Omental fat pad (tissue), 4 donors: ENCODE results near the gene BABAM2. TPM values are rescaled to one million over a fixed set of nuclear protein-coding genes. Genes with fewer than 3 reads are reported as not detected.

ENCODE experiments used
- ATAC-seq: fragments of 150-250 bp; one replicate; pipeline ENCODE4 v1.9.1; 2016; ENCODE audit warnings: mild to moderate bottlenecking, moderate library complexity; ENCODE audit not compliant: low FRiP score
- DNase-seq: peaks from one replicate; pipeline ENCODE4 v3.0.0-alpha.2; 2019; ENCODE audit warnings: low spot score
- CTCF ChIP-seq, 3 donors: fragments of 450-650 bp; IDR thresholded peaks; one replicate each; pipeline ENCODE4 v1.5.1; 2016 to 2017; ENCODE audit warnings: antibody characterized with exemption in 3 of 3, mild to moderate bottlenecking in 3 of 3, moderate library complexity in 2 of 3
- total RNA-seq, 4 donors: library from RNA; depleted of rRNA; stranded (reverse); fragments of >200 nt; gene quantifications; one replicate each; pipeline ENCODE4 v1.1.0, GENCODE V29; 2016

Gene BABAM2
- total RNA-seq, 4 donors from 2014 or later = 29.2 to 41.0 (median 36.5) TPM

GRCh38 chr2:28034696-28035095, 144.2 kb downstream of the BABAM2 start:
- TF ChIP-seq CTCF (IDR thresholded peaks at IDR 0.05) = no peak
- no peak for DNase-seq
- no peak for ATAC-seq

- no peak for ATAC-seq
- no peak for DNase-seq
- TF ChIP-seq CTCF (IDR thresholded peaks at IDR 0.05) = no peak
These were observed 144.7 kb downstream of the BABAM2 start for GRCh38 chr2:28035163-28035690.

- no peak for TF ChIP-seq CTCF (IDR thresholded peaks at IDR 0.05)
- DNase-seq (no peak), ATAC-seq (no peak)
These were observed 145.3 kb downstream of the BABAM2 start for GRCh38 chr2:28035816-28036215.

- no peak for ATAC-seq
These were observed 145.8 kb downstream of the BABAM2 start for GRCh38 chr2:28036307-28036706.

GRCh38 chr2:28038722-28039121, 148.2 kb downstream of the BABAM2 start:
- no peak for ATAC-seq
- DNase-seq = no peak
- TF ChIP-seq CTCF (IDR thresholded peaks at IDR 0.05) = no peak

More at GRCh38 chr2:28036307-28036706, 145.8 kb downstream of the BABAM2 start:
- no peak for TF ChIP-seq CTCF (IDR thresholded peaks at IDR 0.05)
- DNase-seq = no peak

- no peak for DNase-seq
- TF ChIP-seq CTCF (IDR thresholded peaks at IDR 0.05) = no peak
- no peak for ATAC-seq
These were observed 155.3 kb downstream of the BABAM2 start for GRCh38 chr2:28045676-28046351.

DNA sequence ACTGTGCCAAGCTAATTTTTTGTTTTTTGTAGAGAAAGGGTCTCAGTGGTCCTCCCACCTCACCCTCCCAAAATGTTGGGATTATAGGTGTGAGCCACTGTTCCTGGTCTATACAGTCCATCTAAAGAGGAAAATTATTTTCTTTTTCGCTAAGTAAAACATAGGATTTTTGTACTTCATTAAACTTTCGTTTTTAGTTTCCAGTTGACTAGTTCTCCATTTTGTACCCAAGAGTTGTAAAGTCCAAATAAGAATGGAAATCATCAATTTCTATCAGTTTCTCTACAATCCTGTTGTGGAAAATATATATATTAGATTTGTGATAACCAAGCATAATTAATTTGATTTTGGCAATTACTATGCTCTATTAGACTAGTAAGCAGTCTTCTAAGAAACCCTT, 156.4 kb downstream of the BABAM2 start:
- DNase-seq (no peak), ATAC-seq (no peak)
- no peak for TF ChIP-seq CTCF (IDR thresholded peaks at IDR 0.05)
